HG02943 (cell line): ENCODE results near the gene ARTN.

Experiments
- ATAC-seq: cut with Tn5 transposase; IDR thresholded peaks from one replicate; pipeline ENCODE4 v1.9.1; 2021; ENCODE audit warnings: mild to moderate bottlenecking, low read depth, moderate library complexity; ENCODE audit not compliant: unreplicated experiment

ARTN gene

DNA sequence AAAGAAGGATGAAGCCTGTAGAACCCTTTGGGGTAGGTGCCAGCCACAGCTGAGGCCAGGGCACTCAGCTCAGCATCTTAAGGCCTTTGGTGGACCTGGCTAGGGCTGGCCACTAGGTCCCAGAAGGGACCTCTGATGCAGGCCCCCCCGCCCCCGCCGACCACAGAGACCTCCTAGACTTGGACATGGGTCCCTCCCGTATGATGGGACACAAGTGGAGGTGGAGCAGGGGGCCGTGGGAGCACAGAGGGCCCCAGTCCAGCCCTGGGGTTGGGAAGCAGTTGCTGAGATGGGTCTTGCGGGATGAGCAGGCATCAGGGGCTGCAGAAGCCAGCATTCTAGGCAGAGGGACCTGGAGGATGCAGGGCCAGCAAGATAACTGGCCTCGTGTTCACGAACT, 48.6 kb downstream of the ARTN start:
- no peak for ATAC-seq

DNA sequence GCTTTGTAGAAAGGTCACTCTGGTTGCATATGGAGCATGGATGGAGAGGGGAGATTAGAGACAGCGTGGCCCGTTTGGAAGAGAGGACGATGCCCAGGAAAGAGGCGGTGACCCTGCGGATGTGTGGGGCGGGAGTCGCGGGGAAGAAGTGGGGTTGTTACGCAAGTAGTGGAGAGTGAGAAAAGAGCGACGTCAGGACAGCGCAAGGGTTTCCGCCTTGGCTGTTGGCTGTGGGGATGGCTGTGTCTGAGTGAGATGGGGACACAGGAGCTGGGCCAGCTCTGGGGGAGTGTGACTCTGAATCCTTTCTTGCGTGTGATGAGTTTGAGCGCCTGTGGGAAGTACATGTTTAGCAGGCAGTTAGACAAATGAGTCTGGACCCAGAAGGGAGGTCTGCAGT, 49.2 kb downstream of the ARTN start:
- no peak for ATAC-seq

DNA sequence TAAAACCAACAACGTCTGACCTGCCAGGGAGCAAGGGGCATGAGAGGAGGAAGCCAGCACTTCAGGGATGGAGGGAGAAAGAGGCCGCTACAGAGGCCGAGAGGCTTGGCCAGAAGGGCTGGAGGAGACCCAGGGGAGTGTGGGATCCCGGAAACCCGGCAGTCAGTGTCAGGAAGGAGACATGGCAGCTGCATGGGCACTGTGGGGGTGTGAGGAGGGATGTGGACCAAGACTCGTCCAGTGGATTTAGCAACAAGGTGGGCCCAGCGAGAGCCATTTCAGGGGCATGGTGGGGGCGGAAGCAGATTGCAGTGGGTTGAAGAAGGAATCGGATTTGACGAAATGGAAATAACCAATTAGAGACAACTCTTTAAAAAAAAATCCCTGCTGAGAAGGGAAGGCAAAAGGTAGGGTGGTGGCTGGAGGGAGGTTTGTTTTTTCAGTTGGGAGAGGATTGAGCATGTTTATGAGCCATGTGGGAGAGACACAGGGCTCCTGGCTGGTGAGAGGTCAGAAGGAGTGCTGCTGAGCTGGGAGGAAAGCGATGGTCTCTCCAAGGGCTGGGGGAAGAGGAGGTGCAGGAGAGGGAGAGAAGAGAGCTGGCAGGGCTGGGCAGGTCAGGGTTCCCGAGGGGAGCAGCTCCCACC, 49.8 kb downstream of the ARTN start:
- ATAC-seq, result no peak

DNA sequence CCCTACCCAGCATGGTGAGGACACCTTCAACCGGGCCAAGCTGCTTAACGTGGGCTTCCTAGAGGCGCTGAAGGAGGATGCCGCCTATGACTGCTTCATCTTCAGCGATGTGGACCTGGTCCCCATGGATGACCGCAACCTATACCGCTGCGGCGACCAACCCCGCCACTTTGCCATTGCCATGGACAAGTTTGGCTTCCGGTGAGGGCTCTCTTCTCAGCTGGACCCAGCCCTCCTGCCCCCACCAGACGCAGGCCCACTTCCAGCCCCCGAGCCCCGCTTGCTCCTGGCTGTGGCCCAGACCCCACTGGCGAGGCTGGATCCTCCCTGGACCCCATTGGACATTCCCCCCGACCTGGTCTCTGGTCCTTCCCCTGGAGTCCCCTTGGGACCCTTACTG, 51.3 kb downstream of the ARTN start:
- ATAC-seq, result no peak

DNA sequence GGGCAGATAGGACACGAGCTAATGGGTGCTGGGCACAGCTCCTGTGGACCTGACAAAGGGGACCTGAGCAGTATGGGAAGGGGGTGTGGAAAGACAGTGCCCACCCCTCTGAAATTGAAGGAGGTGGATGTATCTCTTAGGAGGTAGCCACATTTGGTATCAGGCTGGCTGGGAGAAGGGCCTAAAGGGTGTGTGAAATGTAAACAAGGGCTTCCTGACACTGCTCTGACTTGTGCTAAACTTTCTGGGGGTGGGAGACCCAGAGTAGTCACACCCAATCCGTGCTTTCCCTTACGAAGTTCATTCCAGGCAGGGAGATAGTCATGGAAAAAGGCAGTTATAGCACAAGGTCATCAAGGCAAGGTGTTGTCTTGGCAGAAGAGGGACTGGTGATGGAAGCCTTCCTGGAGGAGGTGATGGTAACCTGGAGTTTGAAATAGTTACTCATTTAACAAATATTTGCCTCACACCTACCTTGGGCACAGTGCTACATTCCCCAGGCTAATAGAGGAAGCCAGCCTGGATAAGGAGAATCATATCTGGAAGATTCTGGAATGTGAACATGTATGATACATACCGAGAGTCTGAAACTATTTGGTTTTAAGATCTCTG, 52.5 kb downstream of the ARTN start:
- no peak for ATAC-seq

DNA sequence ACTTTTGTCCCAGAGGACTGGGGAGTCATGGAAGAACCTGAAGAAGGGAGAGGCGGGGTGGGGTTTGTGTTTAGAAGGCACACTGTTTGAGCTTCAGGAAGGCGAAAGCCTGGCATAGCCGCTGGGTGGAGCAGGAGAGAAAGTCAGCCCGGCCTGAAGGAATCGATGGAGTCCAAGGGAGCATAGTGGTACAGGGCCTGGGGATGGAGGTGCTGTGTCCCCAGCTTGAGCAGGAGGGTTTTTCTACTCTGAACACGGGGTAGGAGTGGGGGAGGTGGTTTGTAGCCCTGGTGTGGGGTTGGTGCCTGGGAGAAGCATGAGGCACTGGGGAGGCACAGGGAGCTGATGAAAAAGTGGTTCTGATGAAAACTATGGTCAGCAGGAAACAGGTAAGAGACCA, 53.1 kb downstream of the ARTN start:
- no peak for ATAC-seq
